Endothelial cell (in vitro differentiated cells): Measurements from ENCODE around the gene LMNA. TPM values are rescaled to one million over a fixed set of nuclear protein-coding genes. Genes with fewer than 3 reads are reported as not detected.
A peak's percentile ranks its signal among the peaks of the same experiment; 100 is the strongest.

Experiments used
- DNase-seq: peaks from one replicate; pipeline ENCODE4 v3.0.0; 2021; ENCODE audit warnings: low spot score
- H3K27ac Mint-ChIP-seq: one replicate; pipeline ENCODE4 v1.8.0; 2021; ENCODE audit warnings: mixed read lengths, inconsistent platforms; ENCODE audit not compliant: unreplicated experiment
- H3K27me3 Mint-ChIP-seq: one replicate; pipeline ENCODE4 v1.8.0; 2021; ENCODE audit warnings: mild to moderate bottlenecking, moderate library complexity, mixed read lengths, inconsistent platforms; ENCODE audit not compliant: unreplicated experiment
- H3K36me3 Mint-ChIP-seq: one replicate; pipeline ENCODE4 v1.8.0; 2021; ENCODE audit warnings: mild to moderate bottlenecking, low read depth, mixed read lengths, inconsistent platforms; ENCODE audit not compliant: unreplicated experiment
- H3K4me1 Mint-ChIP-seq: one replicate; pipeline ENCODE4 v1.8.0; 2021; ENCODE audit warnings: mild to moderate bottlenecking, mixed read lengths, inconsistent platforms; ENCODE audit not compliant: unreplicated experiment
- H3K4me3 Mint-ChIP-seq: one replicate; pipeline ENCODE4 v1.8.0; 2021; ENCODE audit warnings: mild to moderate bottlenecking, mixed read lengths, inconsistent platforms; ENCODE audit not compliant: unreplicated experiment
- H3K9me3 Mint-ChIP-seq: one replicate; pipeline ENCODE4 v1.8.0; 2021; ENCODE audit warnings: mixed read lengths, inconsistent platforms; ENCODE audit not compliant: unreplicated experiment
- CTCF ChIP-seq: fragments of 200-600 bp; sonication (generic); IDR thresholded peaks from one replicate; pipeline ENCODE4 v1.5.0; 2021; ENCODE audit warnings: antibody characterized with exemption; ENCODE audit not compliant: unreplicated experiment
- total RNA-seq: library from RNA; stranded (reverse); fragmentation: NEBNext Ultra II Directional; extraction: Animal tissue kit (Norgen Biotek cat#: 25700); gene quantifications from one replicate; pipeline ENCODE4 v1.2.1, GENCODE V29; 2021; ENCODE audit not compliant: unreplicated experiment

The LMNA gene
- total RNA-seq, 1 donor from 2014 or later: 35.8 TPM

- Mint-ChIP-seq H3K27ac (no peak overlapping the region), H3K9me3 (no peaks in the 10 kb centered on the region), H3K4me3 (peak overlapping the region; percentile 97), H3K4me1 (peaks cover 65% of the 10 kb centered on the region), H3K36me3 (peaks cover 41% of the 10 kb centered on the region), H3K27me3 (peaks cover 15% of the 10 kb centered on the region)
- no peak for TF ChIP-seq CTCF
- DNase-seq: no peak
Measured at GRCh38 chr1:156077430-156077760, 37.1 kb upstream of the LMNA start.

DNA sequence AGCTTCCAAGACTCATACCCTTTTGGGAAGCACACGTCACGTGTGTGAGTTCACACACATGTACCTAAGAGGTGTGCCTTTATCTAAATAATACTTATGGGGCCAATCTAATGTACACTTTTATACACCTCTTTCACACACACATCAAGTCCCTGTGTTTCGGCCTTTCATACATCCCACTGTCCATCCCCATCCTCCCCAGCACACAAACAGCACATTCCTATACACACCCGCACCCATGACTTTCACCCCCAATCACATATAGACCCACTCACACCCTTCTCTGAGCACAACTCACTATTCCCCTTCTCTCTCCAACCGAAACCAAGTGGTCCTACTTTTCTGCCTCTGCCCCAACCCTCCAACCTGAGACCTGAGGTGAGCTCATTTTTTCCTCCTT is 35.8 kb upstream of the LMNA start:
- no peaks in the 10 kb centered on the region for H3K9me3 Mint-ChIP-seq
- H3K27ac Mint-ChIP-seq: no peak overlapping the region
- DNase-seq: no peak
- H3K27me3 Mint-ChIP-seq: peaks cover 19% of the 10 kb centered on the region
- TF ChIP-seq CTCF: no peak
- peaks cover 71% of the 10 kb centered on the region for H3K4me1 Mint-ChIP-seq
- peaks cover 35% of the 10 kb centered on the region for H3K36me3 Mint-ChIP-seq
- H3K4me3 Mint-ChIP-seq: peak overlapping the region; percentile 97

GRCh38 chr1:156079762-156080161 is 34.7 kb upstream of the LMNA start:
- Mint-ChIP-seq H3K36me3 (peaks cover 35% of the 10 kb centered on the region), H3K27me3 (peaks cover 21% of the 10 kb centered on the region), H3K4me1 (peaks cover 71% of the 10 kb centered on the region), H3K9me3 (no peaks in the 10 kb centered on the region), H3K27ac (no peak overlapping the region), H3K4me3 (peak overlapping the region; percentile 97)
- no peak for DNase-seq
- TF ChIP-seq CTCF: no peak

DNA sequence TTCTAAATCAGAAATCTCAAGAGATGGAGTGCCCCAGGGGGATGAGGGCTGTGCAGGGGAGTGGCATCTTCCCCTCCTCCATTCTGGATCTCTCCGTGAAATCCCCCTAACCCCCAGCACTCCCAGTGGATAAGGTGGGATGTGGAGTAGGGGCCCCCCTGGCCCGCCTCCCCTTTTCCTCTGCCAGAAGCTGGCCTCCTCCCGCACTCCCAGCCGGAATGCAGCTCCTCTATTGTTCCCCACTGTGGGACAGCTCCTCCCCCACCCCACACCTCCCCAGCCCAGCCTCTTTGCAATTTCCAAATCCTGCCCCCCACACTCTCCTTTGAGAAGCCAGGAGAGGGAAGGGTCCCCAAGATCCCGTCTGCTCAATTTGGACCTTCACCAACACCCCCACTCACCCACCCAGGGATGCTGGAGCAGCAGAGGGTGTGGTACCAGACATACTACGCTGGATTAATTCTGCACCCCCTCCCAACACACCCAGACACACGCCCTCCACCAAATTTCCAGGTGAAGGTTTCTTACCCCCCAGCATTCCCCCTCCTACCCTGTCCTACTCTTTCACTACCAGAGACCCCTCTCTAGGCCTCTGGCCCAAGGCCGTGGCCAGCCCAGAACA is 34.2 kb upstream of the LMNA start:
- peak overlapping the region; percentile 97 for H3K4me3 Mint-ChIP-seq

GRCh38 chr1:156080863-156081179 is 33.7 kb upstream of the LMNA start:
- DNase-seq: no peak
- H3K4me1 Mint-ChIP-seq: peaks cover 68% of the 10 kb centered on the region
- H3K36me3 Mint-ChIP-seq: peaks cover 28% of the 10 kb centered on the region
- H3K9me3 Mint-ChIP-seq: no peaks in the 10 kb centered on the region
- peak overlapping the region; percentile 74 for H3K27ac Mint-ChIP-seq
- H3K4me3 Mint-ChIP-seq: peak overlapping the region; percentile 97
- H3K27me3 Mint-ChIP-seq: peaks cover 17% of the 10 kb centered on the region
- no peak for TF ChIP-seq CTCF

More for the DNA sequence above, 34.2 kb upstream of the LMNA start:
- Mint-ChIP-seq H3K27ac (peak overlapping the region; percentile 74), H3K4me1 (peaks cover 71% of the 10 kb centered on the region), H3K36me3 (peaks cover 32% of the 10 kb centered on the region), H3K27me3 (peaks cover 19% of the 10 kb centered on the region), H3K9me3 (no peaks in the 10 kb centered on the region)
- no peak for DNase-seq
- TF ChIP-seq CTCF: no peak
